ENCODE results near the gene ZBTB1. TPM values are rescaled to one million over a fixed set of nuclear protein-coding genes. Genes with fewer than 3 reads are reported as not detected.

The ZBTB1 gene
- total and polyA plus RNA-seq, 10 of the 15 experiments (the other 5 are each of a cell fraction or from before 2014, with no cell fraction given), result 12.3 to 127 (median 40.0) TPM

DNA sequence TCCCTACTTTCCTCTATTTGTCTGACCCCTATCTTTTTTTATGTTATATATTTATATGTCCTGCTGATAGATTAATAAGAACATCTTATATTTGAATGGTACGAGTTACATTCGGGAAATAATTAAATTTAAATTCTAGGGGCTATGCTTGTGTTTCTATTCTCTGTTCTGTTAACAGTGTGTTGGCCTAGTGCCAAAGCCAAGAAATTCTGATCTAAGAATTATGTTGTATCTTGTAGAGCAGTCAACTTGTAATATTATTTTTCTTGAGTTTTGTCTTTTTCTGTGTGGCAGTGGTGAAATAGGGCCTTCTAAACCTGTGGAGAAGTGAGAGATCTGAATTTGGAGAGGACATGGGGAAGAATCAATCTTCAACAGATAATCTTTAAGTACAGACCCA is 27.0 kb downstream of the ZBTB1 start:
- no peak overlapping the region for H3K27ac ChIP-seq (ENCODE audit: control insufficient read depth, insufficient read depth)
- H3K9me3 ChIP-seq (replicated peaks; ENCODE audit: control insufficient read depth, insufficient read depth, low read length), result no peaks in the 10 kb centered on the region
- no peaks in the 10 kb centered on the region for H4K20me1 ChIP-seq (ENCODE audit: control insufficient read depth, insufficient read depth)
- ChIA-PET SMC1A (ENCODE audit: uncharacterized antibody, unreplicated experiment) (interaction anchor here (0.8 to 0.9 kb wide), 2 partner anchors 59 to 187 kb away, joined by 3 read pairs; no protein-coding TSS in a partner anchor), CTCF (interaction anchor here (0.7 to 0.9 kb wide), 2 partner anchors 9 to 104 kb away, joined by 3 read pairs; partner anchors contain the start of gene HSPA2), POLR2A (no interaction called here), RAD21 (ENCODE audit: unreplicated experiment) (no interaction called here)
- in situ Hi-C loops (cut with MboI) (no loop called here), intact Hi-C loops (cut with micrococcal nuclease; ENCODE audit: unreplicated experiment) (no loop called here)
- no peak for FAIRE-seq
- no peaks in the 10 kb centered on the region for H3K27me3 ChIP-seq (replicated peaks in 1 of 2; ENCODE audit: control insufficient read depth in 2 of 2, insufficient read depth in 2 of 2, low read length in 1 of 2)
- 100% methylated on average over 2 of the region's 2 CpGs for WGBS (ENCODE audit: insufficient coverage, insufficient replicate concordance, low lambda C conversion rate, missing lambda C conversion rate)
- no TSS peak for BruUV-seq (replicated peaks)
- no peak overlapping the region for H3K9ac ChIP-seq (ENCODE audit: control insufficient read depth, insufficient read depth, low read length)
- H3K4me3 ChIP-seq, result no peak overlapping the region
- no peak for TF ChIP-seq SMAD1 (IDR thresholded peaks at IDR 0.05; ENCODE audit: low read depth, partially characterized antibody)
- TF ChIP-seq RELA (IDR thresholded peaks at IDR 0.05; ENCODE audit: borderline replicate concordance, partially characterized antibody), result no peak
- no peak for TF ChIP-seq ZNF687 (IDR thresholded peaks at IDR 0.05)
- no peak for TF ChIP-seq CHD4 (IDR thresholded peaks at IDR 0.05)
- TF ChIP-seq, protein P1, sequence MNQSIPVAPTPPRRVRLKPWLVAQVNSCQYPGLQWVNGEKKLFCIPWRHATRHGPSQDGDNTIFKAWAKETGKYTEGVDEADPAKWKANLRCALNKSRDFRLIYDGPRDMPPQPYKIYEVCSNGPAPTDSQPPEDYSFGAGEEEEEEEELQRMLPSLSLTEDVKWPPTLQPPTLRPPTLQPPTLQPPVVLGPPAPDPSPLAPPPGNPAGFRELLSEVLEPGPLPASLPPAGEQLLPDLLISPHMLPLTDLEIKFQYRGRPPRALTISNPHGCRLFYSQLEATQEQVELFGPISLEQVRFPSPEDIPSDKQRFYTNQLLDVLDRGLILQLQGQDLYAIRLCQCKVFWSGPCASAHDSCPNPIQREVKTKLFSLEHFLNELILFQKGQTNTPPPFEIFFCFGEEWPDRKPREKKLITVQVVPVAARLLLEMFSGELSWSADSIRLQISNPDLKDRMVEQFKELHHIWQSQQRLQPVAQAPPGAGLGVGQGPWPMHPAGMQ (IDR thresholded peaks at IDR 0.05; ENCODE audit: borderline replicate concordance), result no peak
- no peak for TF ChIP-seq MEF2A (IDR thresholded peaks at IDR 0.05; ENCODE audit: insufficient read depth, low read depth, low read length)
- no peak for ATAC-seq
- H2AFZ ChIP-seq (ENCODE audit: control insufficient read depth, low read depth, low read length), result no peak overlapping the region
- no peak for DNase-seq (ENCODE audit: low read depth, low spot score)
- H3K79me2 ChIP-seq (ENCODE audit: control insufficient read depth, insufficient read depth, low read length), result no peaks in the 10 kb centered on the region
- no peak overlapping the region for H3K4me2 ChIP-seq (ENCODE audit: control insufficient read depth, insufficient read depth)
- H3K4me1 ChIP-seq (ENCODE audit: control insufficient read depth, insufficient read depth, low read length), result no peaks in the 10 kb centered on the region
- no peaks in the 10 kb centered on the region; a peak in 1 of 4 replicates for H3K36me3 ChIP-seq (ENCODE audit: control insufficient read depth in 2 of 2, insufficient read depth in 2 of 2, low read length in 1 of 2)

Data from GM12878 (cell line).